Sigmoid colon (tissue), 7 donors: ENCODE data around the gene DCD. TPM values are rescaled to one million over a fixed set of nuclear protein-coding genes. Genes with fewer than 3 reads are reported as not detected.

Experiments used
- DNase-seq: peaks from one replicate; pipeline ENCODE4 v3.0.0-alpha.2; 2019
- H3K27ac ChIP-seq, 4 donors: fragments of 200-600 bp; sonication (generic); one replicate each; pipeline ENCODE4 v1.5.1; 2016 to 2019; ENCODE audit warnings: mild to moderate bottlenecking in 1 of 4
- H3K27me3 ChIP-seq, 3 donors: fragments of 200-600 bp; sonication (generic); one replicate each; pipeline ENCODE4 v1.5.1; 2019; ENCODE audit warnings: mild to moderate bottlenecking in 1 of 3
- H3K36me3 ChIP-seq, 4 donors: fragments of 200-600 bp; sonication (generic); one replicate each; pipeline ENCODE4 v1.5.1; 2016 to 2019
- H3K4me1 ChIP-seq, 4 donors: fragments of 200-600 bp; sonication (generic); one replicate each; pipeline ENCODE4 v1.5.1; 2017 to 2019
- H3K4me3 ChIP-seq, 4 donors: fragments of 200-600 bp; sonication (generic); one replicate each; pipeline ENCODE4 v1.5.1; 2017 to 2019; ENCODE audit warnings: mild to moderate bottlenecking in 2 of 4, moderate library complexity in 1 of 4
- H3K9me3 ChIP-seq, 4 donors: fragments of 200-600 bp in 3 of 4; sonication (generic) in 3 of 4; one replicate each; pipeline versions ENCODE4 v1.5.1 to v1.6.1; 2013 to 2019
- CTCF ChIP-seq, 4 experiments: fragments of 450-650 bp in 3 of 4; fragments of 200-600 bp in 1 of 4; IDR thresholded peaks; one replicate each; pipeline ENCODE4 v1.5.1; 2016 to 2019; ENCODE audit warnings: antibody characterized with exemption in 4 of 4, mild to moderate bottlenecking in 3 of 4, moderate library complexity in 2 of 4
- EP300 ChIP-seq, 4 donors: sonication (generic); formaldehyde crosslinking; IDR thresholded peaks; one replicate each; pipeline ENCODE4 v1.6.1; 2017; ENCODE audit warnings: antibody characterized with exemption in 4 of 4
- POLR2A ChIP-seq, 2 donors: fragments of 450-650 bp; IDR thresholded peaks; one replicate each; pipeline ENCODE4 v1.6.1; 2016; ENCODE audit warnings: antibody characterized with exemption in 2 of 2, mild to moderate bottlenecking in 2 of 2, moderate library complexity in 2 of 2
- POLR2AphosphoS5 ChIP-seq, 4 donors: sonication (generic); formaldehyde crosslinking; IDR thresholded peaks; one replicate each; pipeline ENCODE4 v1.6.1; 2017; ENCODE audit warnings: antibody characterized with exemption in 4 of 4
- WGBS, 2 donors: extraction: QIAGEN DNeasy Blood & Tissue Kit; methylation state at CpG; one replicate each; pipeline ENCODE4 v1.1.7; 2013; 5-methylcytosine and 5-hydroxymethylcytosine counted together
- intact Hi-C: fragments of 100-400 bp; cut with DNase I; formaldehyde crosslinking; loops from one replicate; pipeline ENCODE4 v1.15.1; 2023
- polyA plus RNA-seq, 3 donors: library from polyadenylated mRNA; stranded (reverse); fragments of 200-250 nt; gene quantifications; one replicate each; pipeline ENCODE4 v1.2.3, GENCODE V29; 2013
- total RNA-seq, 4 donors: library from RNA; depleted of rRNA; stranded (reverse); fragments of >200 nt; gene quantifications; one replicate each; pipeline ENCODE4 v1.1.0, GENCODE V29; 2016
- donor health status: healthy with polysubstance abuse.
- donor health status: Bipolar disorder and iron deficiency.
- donor health status: healthy.

The DCD gene
- total and polyA plus RNA-seq, 7 donors, result not detected

- 25 to 45% methylated on average over 3 of the region's 3 CpGs for whole genome bisulfite sequencing, 2 donors
- H3K36me3 ChIP-seq, result no peaks in the 10 kb centered on the region
Measured at GRCh38 chr12:54662026-54662425, 13.9 kb upstream of the DCD start.

GRCh38 chr12:54661048-54661447 is 12.9 kb upstream of the DCD start:
- Histone ChIP-seq H3K27me3 (no peaks in the 10 kb centered on the region), H3K9me3 (no peaks in the 10 kb centered on the region), H3K36me3 (no peaks in the 10 kb centered on the region), H3K4me3 (no peak overlapping the region), H3K27ac (no peak overlapping the region), H3K4me1 (no peaks in the 10 kb centered on the region)
- no peak for DNase-seq
- intact Hi-C loops, result no loop called here
- TF ChIP-seq POLR2AphosphoS5 (IDR thresholded peaks at IDR 0.05), result no peak
- no peak for TF ChIP-seq EP300 (IDR thresholded peaks at IDR 0.05)
- WGBS, 2 donors, result 44 to 73% methylated on average over 2 of the region's 2 CpGs

More at GRCh38 chr12:54662026-54662425, 13.9 kb upstream of the DCD start:
- H3K27me3 ChIP-seq, result no peaks in the 10 kb centered on the region
- H3K9me3 ChIP-seq, result no peaks in the 10 kb centered on the region
- intact Hi-C loops, result no loop called here
- no peak overlapping the region for H3K27ac ChIP-seq
- H3K4me3 ChIP-seq, result no peak overlapping the region
- no peak for TF ChIP-seq POLR2A (IDR thresholded peaks at IDR 0.05)
- no peak for TF ChIP-seq EP300 (IDR thresholded peaks at IDR 0.05)
- TF ChIP-seq CTCF (IDR thresholded peaks at IDR 0.05), result no peak
- TF ChIP-seq POLR2AphosphoS5 (IDR thresholded peaks at IDR 0.05), result no peak
- no peaks in the 10 kb centered on the region for H3K4me1 ChIP-seq
- DNase-seq, result no peak

- 87 to 91% methylated on average over 10 of the region's 10 CpGs for WGBS, 2 donors
- intact Hi-C loops, result no loop called here
- no peak overlapping the region for H3K27ac ChIP-seq
- no peak for DNase-seq
- H3K36me3 ChIP-seq, result no peaks in the 10 kb centered on the region
- TF ChIP-seq POLR2A (IDR thresholded peaks at IDR 0.05) (no peak), POLR2AphosphoS5 (IDR thresholded peaks at IDR 0.05) (no peak)
- H3K9me3 ChIP-seq, result no peaks in the 10 kb centered on the region
- H3K4me1 ChIP-seq, result no peaks in the 10 kb centered on the region
- no peaks in the 10 kb centered on the region for H3K27me3 ChIP-seq
- H3K4me3 ChIP-seq, result no peak overlapping the region
Measured at GRCh38 chr12:54660320-54660962, 12.3 kb upstream of the DCD start.

GRCh38 chr12:54658306-54659264 is 10.4 kb upstream of the DCD start:
- DNase-seq, result no peak
- intact Hi-C loops, result no loop called here
- H3K27ac ChIP-seq, result no peak overlapping the region
- no peaks in the 10 kb centered on the region for H3K36me3 ChIP-seq
- 48 to 59% methylated on average over 19 of the region's 19 CpGs for WGBS, 2 donors
- no peak for TF ChIP-seq CTCF (IDR thresholded peaks at IDR 0.05)
- no peak for TF ChIP-seq POLR2AphosphoS5 (IDR thresholded peaks at IDR 0.05)
- no peak for TF ChIP-seq POLR2A (IDR thresholded peaks at IDR 0.05)
- TF ChIP-seq EP300 (IDR thresholded peaks at IDR 0.05), result no peak
- no peaks in the 10 kb centered on the region for H3K9me3 ChIP-seq
- no peak overlapping the region for H3K4me3 ChIP-seq
- H3K4me1 ChIP-seq, result no peaks in the 10 kb centered on the region
- H3K27me3 ChIP-seq, result no peaks in the 10 kb centered on the region

- intact Hi-C loops, result no loop called here
- Histone ChIP-seq H3K27me3 (no peaks in the 10 kb centered on the region), H3K4me3 (no peak overlapping the region), H3K27ac (no peak overlapping the region), H3K4me1 (no peaks in the 10 kb centered on the region), H3K9me3 (no peaks in the 10 kb centered on the region), H3K36me3 (no peaks in the 10 kb centered on the region)
- WGBS, 2 donors, result 79 to 87% methylated on average over 6 of the region's 6 CpGs
- no peak for DNase-seq
- TF ChIP-seq POLR2A (IDR thresholded peaks at IDR 0.05) (no peak), EP300 (IDR thresholded peaks at IDR 0.05) (no peak), CTCF (IDR thresholded peaks at IDR 0.05) (no peak), POLR2AphosphoS5 (IDR thresholded peaks at IDR 0.05) (no peak)
Measured at GRCh38 chr12:54657105-54657607, 9.0 kb upstream of the DCD start.
